OCI-LY3 (cell line): ENCODE results near the gene PLEKHM1.

ENCODE experiments used
- H2AFZ ChIP-seq: fragments of 200-600, 300-600 bp; shearing (Covaris generic); 2 replicates; pipeline ENCODE4 v1.6.0; 2014; ENCODE audit warnings: antibody characterized with exemption, low read depth, low read length
- H3K27ac ChIP-seq: fragments of 200-600, 300-600 bp; sonication (generic); 2 replicates; pipeline ENCODE4 v1.5.1; 2014; ENCODE audit warnings: mild to moderate bottlenecking, low read length, moderate library complexity, mixed read lengths
- H3K27me3 ChIP-seq: fragments of 200-600, 300-600 bp; sonication (generic); 2 replicates; pipeline ENCODE4 v1.6.1; 2014; ENCODE audit warnings: low read depth, low read length, mixed read lengths
- H3K36me3 ChIP-seq: fragments of 200-600, 300-600 bp; sonication (generic); replicated peaks from 2 replicates; pipeline ENCODE3; 2014; ENCODE audit warnings: low read depth, low read length, mixed read lengths
- H3K4me1 ChIP-seq: fragments of 300-600, 200-600 bp; sonication (generic); 2 replicates; pipeline ENCODE4 v1.6.1; 2014; ENCODE audit warnings: low read length, mixed read lengths
- H3K4me2 ChIP-seq: fragments of 200-600, 300-600 bp; sonication (generic); 2 replicates; pipeline ENCODE4 v1.6.1; 2014; ENCODE audit warnings: low read length, mixed read lengths
- H3K4me3 ChIP-seq: fragments of 300-600, 200-600 bp; sonication (generic); 2 replicates; pipeline ENCODE4 v1.5.1; 2014; ENCODE audit warnings: antibody characterized with exemption, mild to moderate bottlenecking, low read length, moderate library complexity
- H3K79me2 ChIP-seq: fragments of 300-600, 200-600 bp; shearing (Covaris generic); 2 replicates; pipeline ENCODE4 v1.6.1; 2014; ENCODE audit warnings: mild to moderate bottlenecking, low read length, mixed read lengths
- H3K9ac ChIP-seq: fragments of 300-600, 200-600 bp; shearing (Covaris generic); 2 replicates; pipeline ENCODE4 v1.6.0; 2014; ENCODE audit warnings: mild to moderate bottlenecking, low read length, moderate library complexity
- H3K9me3 ChIP-seq: fragments of 200-600, 300-600 bp; shearing (Covaris generic); 2 replicates; pipeline ENCODE4 v1.6.1; 2014; ENCODE audit warnings: low read length, mixed read lengths; ENCODE audit not compliant: insufficient read depth
- H4K20me1 ChIP-seq: fragments of 200-600, 300-600 bp; sonication (generic); 2 replicates; pipeline ENCODE4 v1.6.1; 2016; ENCODE audit warnings: low read length, mixed read lengths; ENCODE audit not compliant: insufficient read depth
- EZH2phosphoT487 ChIP-seq: fragments of 200-600 bp; shearing (Covaris generic); IDR thresholded peaks from 2 replicates; pipeline ENCODE4 v1.6.1; 2018; ENCODE audit warnings: antibody characterized with exemption, mixed run types, low read depth
- TF ChIP-seq, protein P1 (sequence below): fragments of 200-600, 300-600 bp; sonication (generic); IDR thresholded peaks from 2 replicates; pipeline ENCODE4 v1.5.1; 2014; ENCODE audit warnings: antibody characterized with exemption, low read length, low read depth

The PLEKHM1 gene

GRCh38 chr17:45403906-45404490 is 86.5 kb downstream of the PLEKHM1 start:
- H3K4me3 ChIP-seq = no peak overlapping the region
- no peak for TF ChIP-seq EZH2phosphoT487
- TF ChIP-seq, protein P1, sequence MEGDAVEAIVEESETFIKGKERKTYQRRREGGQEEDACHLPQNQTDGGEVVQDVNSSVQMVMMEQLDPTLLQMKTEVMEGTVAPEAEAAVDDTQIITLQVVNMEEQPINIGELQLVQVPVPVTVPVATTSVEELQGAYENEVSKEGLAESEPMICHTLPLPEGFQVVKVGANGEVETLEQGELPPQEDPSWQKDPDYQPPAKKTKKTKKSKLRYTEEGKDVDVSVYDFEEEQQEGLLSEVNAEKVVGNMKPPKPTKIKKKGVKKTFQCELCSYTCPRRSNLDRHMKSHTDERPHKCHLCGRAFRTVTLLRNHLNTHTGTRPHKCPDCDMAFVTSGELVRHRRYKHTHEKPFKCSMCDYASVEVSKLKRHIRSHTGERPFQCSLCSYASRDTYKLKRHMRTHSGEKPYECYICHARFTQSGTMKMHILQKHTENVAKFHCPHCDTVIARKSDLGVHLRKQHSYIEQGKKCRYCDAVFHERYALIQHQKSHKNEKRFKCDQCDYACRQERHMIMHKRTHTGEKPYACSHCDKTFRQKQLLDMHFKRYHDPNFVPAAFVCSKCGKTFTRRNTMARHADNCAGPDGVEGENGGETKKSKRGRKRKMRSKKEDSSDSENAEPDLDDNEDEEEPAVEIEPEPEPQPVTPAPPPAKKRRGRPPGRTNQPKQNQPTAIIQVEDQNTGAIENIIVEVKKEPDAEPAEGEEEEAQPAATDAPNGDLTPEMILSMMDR = no peak
- H4K20me1 ChIP-seq = no peaks in the 10 kb centered on the region
- no peak overlapping the region for H3K27ac ChIP-seq
- no peaks in the 10 kb centered on the region for H3K9me3 ChIP-seq
- no peak overlapping the region for H3K9ac ChIP-seq
- H3K27me3 ChIP-seq = no peaks in the 10 kb centered on the region
- H3K36me3 ChIP-seq = peaks cover 40% of the 10 kb centered on the region
- no peak overlapping the region for H3K4me2 ChIP-seq
- H3K4me1 ChIP-seq = peaks cover 13% of the 10 kb centered on the region
- H3K79me2 ChIP-seq = peaks cover 15% of the 10 kb centered on the region
- H2AFZ ChIP-seq = no peak overlapping the region

DNA sequence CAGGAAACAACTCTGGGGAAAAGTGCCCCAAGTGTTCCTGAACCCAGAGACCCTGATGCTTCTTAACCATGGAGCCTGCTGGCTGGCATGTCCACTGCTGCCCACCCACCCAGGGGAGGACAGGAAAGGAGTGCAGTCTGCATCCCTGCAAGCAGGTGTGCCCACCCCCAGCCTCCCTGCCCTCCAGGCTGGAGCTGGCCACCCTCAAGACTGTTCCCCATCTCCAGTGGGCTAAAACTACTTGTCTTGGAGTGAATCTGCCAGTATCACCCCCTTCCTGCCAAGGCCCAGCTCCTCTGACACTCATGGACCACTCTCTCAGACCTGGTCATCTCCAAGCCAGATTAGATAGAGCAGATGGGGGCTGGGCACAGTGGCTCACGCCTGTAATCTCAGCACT is 87.6 kb downstream of the PLEKHM1 start:
- Histone ChIP-seq H3K27me3 (no peaks in the 10 kb centered on the region), H3K79me2 (peaks cover 4% of the 10 kb centered on the region), H4K20me1 (no peaks in the 10 kb centered on the region), H3K36me3 (peaks cover 37% of the 10 kb centered on the region), H3K9me3 (no peaks in the 10 kb centered on the region), H3K4me1 (peaks cover 3% of the 10 kb centered on the region), H2AFZ (no peak overlapping the region), H3K9ac (no peak overlapping the region), H3K4me3 (no peak overlapping the region), H3K27ac (no peak overlapping the region), H3K4me2 (no peak overlapping the region)
- no peak for TF ChIP-seq EZH2phosphoT487
- TF ChIP-seq, protein P1 = no peak

DNA sequence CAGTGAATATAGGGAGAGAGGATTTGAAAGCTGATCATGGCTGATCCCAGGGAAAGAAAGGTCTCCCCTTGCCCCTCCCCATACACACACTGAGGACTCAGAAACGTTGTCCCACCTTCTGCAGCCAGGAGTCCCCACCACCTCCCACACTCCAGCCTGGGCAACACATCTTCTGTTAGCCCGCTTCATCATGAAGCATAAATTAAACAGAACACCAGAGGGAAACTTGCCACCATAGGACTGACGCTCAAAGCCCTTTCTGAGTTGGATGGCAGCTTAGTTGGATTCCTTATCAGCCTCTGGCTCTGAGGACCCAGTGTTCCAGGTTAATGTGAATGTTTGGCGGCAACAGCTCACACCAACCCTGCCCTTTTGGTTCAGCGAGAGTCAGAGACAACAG is 91.7 kb downstream of the PLEKHM1 start:
- no peaks in the 10 kb centered on the region for H3K27me3 ChIP-seq
- H3K4me2 ChIP-seq = no peak overlapping the region
- no peaks in the 10 kb centered on the region for H3K79me2 ChIP-seq
- no peak overlapping the region for H3K9ac ChIP-seq
- no peaks in the 10 kb centered on the region for H3K4me1 ChIP-seq
- no peaks in the 10 kb centered on the region for H4K20me1 ChIP-seq
- TF ChIP-seq EZH2phosphoT487 = no peak
- TF ChIP-seq, protein P1 = no peak
- H3K4me3 ChIP-seq = no peak overlapping the region
- H3K9me3 ChIP-seq = no peaks in the 10 kb centered on the region
- H3K36me3 ChIP-seq = peaks cover 23% of the 10 kb centered on the region
- H3K27ac ChIP-seq = no peak overlapping the region
- no peak overlapping the region for H2AFZ ChIP-seq

DNA sequence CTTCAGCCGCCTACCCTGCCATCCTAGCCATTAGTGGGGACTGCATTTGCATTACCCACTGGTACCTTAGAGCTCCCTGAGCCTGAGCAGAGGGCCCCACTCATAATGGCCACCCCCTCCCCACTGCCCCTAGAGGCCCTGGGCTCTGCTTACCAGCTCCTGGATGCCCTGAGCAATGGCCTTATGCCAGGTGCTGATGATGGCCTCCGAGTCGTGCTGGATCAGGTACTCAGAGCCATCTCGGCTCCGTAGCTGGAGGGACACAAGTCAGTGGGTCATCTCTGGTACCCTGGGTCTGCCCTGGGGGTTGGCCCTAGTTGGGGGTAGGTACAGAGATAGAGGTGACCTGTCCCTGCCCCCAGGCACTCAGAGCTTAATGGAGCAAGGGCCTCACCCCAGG is 92.7 kb downstream of the PLEKHM1 start:
- no peak for TF ChIP-seq EZH2phosphoT487
- TF ChIP-seq, protein P1 = no peak
- Histone ChIP-seq H3K27me3 (no peaks in the 10 kb centered on the region), H3K9me3 (no peaks in the 10 kb centered on the region), H3K4me1 (no peaks in the 10 kb centered on the region), H3K79me2 (no peaks in the 10 kb centered on the region), H3K9ac (no peak overlapping the region), H3K4me2 (no peak overlapping the region), H3K4me3 (no peak overlapping the region), H3K36me3 (peaks cover 18% of the 10 kb centered on the region), H2AFZ (no peak overlapping the region), H4K20me1 (no peaks in the 10 kb centered on the region), H3K27ac (no peak overlapping the region)
